H1 (cell line): ENCODE results near the gene ASTN1. TPM values are rescaled to one million over a fixed set of nuclear protein-coding genes. Genes with fewer than 3 reads are reported as not detected.

ENCODE experiments used
- CTCF ChIA-PET: fragments of 300-600 bp; sonication (Branson Sonifier 250); formaldehyde crosslinking; loops from one replicate; lab custom pipeline; 2021; ENCODE audit not compliant: partially characterized antibody; lab: Charles Lee
- POLR2A ChIA-PET: fragments of 300-600 bp; sonication (Branson Sonifier 250); formaldehyde crosslinking; loops from one replicate; lab custom pipeline; 2021; ENCODE audit warnings: inconsistent platforms; ENCODE audit not compliant: partially characterized antibody; lab: Charles Lee
- DNase-seq, 2 experiments: peaks; one replicate each; pipeline versions ENCODE4 v3.0.0 to v3.0.0-alpha.2; 2010 to 2022; ENCODE audit warnings: low spot score in 2 of 2, low read depth in 1 of 2, mixed read lengths in 1 of 2
- FAIRE-seq: peaks from 2 replicates; lab custom pipeline; 2011; peaks lifted over from hg19 to GRCh38; lab: Jason Lieb, UNC
- H2AFZ ChIP-seq: 2 replicates; pipeline ENCODE4 v1.8.1; 2012; ENCODE audit warnings: low read length, inconsistent platforms
- H2AK5ac ChIP-seq: 2 replicates; pipeline ENCODE4 v1.6.1; 2013; ENCODE audit warnings: low read depth, low read length
- H2BK120ac ChIP-seq: replicated peaks from 2 replicates; pipeline ENCODE3; 2013; ENCODE audit warnings: low read depth, low read length, inconsistent platforms
- H2BK12ac ChIP-seq: 2 replicates; pipeline ENCODE4 v1.6.1; 2013; ENCODE audit warnings: low read depth, low read length
- H2BK15ac ChIP-seq: 2 replicates; pipeline ENCODE4 v1.6.1; 2013; ENCODE audit warnings: low read length
- H2BK20ac ChIP-seq: 2 replicates; pipeline ENCODE4 v1.6.1; 2013; ENCODE audit warnings: low read length
- H2BK5ac ChIP-seq: 2 replicates; pipeline ENCODE4 v1.6.1; 2013; ENCODE audit warnings: low read depth, low read length
- H3K14ac ChIP-seq: 2 replicates; pipeline ENCODE4 v1.6.1; 2013; ENCODE audit warnings: inconsistent platforms; ENCODE audit not compliant: insufficient read length
- H3K18ac ChIP-seq: 2 replicates; pipeline ENCODE4 v1.6.1; 2013; ENCODE audit warnings: low read length; ENCODE audit errors: extremely low read depth
- H3K23ac ChIP-seq: 2 replicates; pipeline ENCODE4 v1.6.1; 2013; ENCODE audit warnings: inconsistent platforms; ENCODE audit not compliant: insufficient read length
- H3K23me2 ChIP-seq: 2 replicates; pipeline ENCODE4 v1.6.1; 2013; ENCODE audit warnings: low read depth, low read length
- H3K27ac ChIP-seq: 2 replicates; pipeline ENCODE4 v1.6.1; 2011; ENCODE audit warnings: low read depth, low read length, inconsistent platforms
- H3K27me3 ChIP-seq, 4 experiments: replicated peaks in 1 of 4; 1 replicate in 1 of 4; 2 replicates in 3 of 4; pipeline versions ENCODE4 v1.6.1 to v1.8.1; 2011 to 2013; ENCODE audit warnings: low read length in 3 of 4, mild to moderate bottlenecking in 3 of 4, inconsistent platforms in 2 of 4, mixed read lengths in 2 of 4, moderate library complexity in 1 of 4; ENCODE audit not compliant: control insufficient read depth in 3 of 4, insufficient read depth in 3 of 4; ENCODE audit errors: extremely low read depth in 1 of 4
- H3K36me3 ChIP-seq, 4 experiments: 2 replicates each; pipeline versions ENCODE4 v1.6.1 to v1.8.1; 2011 to 2013; ENCODE audit warnings: mild to moderate bottlenecking in 4 of 4, low read length in 3 of 4, moderate library complexity in 2 of 4, control low read depth in 1 of 4, inconsistent platforms in 1 of 4; ENCODE audit not compliant: insufficient read depth in 4 of 4, control insufficient read depth in 2 of 4
- H3K4ac ChIP-seq: replicated peaks from 2 replicates; pipeline ENCODE3; 2013; ENCODE audit warnings: low read length, low read depth, mixed read lengths, inconsistent platforms; ENCODE audit not compliant: insufficient read length
- H3K4me1 ChIP-seq, 4 experiments: replicated peaks in 1 of 4; 1 replicate in 1 of 4; 2 replicates in 3 of 4; pipeline versions ENCODE4 v1.6.1 to v1.8.1; 2011 to 2013; ENCODE audit warnings: low read length in 3 of 4, inconsistent platforms in 2 of 4, mixed read lengths in 1 of 4; ENCODE audit not compliant: insufficient read depth in 4 of 4, control insufficient read depth in 3 of 4
- H3K4me2 ChIP-seq, 2 experiments: 2 replicates each; pipeline versions ENCODE4 v1.6.1 to v1.8.1; 2011 to 2013; ENCODE audit warnings: low read depth in 2 of 2, low read length in 2 of 2, control low read depth in 1 of 2, inconsistent platforms in 1 of 2, mild to moderate bottlenecking in 1 of 2; ENCODE audit not compliant: insufficient read depth in 1 of 2
- H3K4me3 ChIP-seq, 4 experiments: fragments of 200-600, 300-600 bp in 1 of 4; sonication (generic), shearing (Covaris generic), sonication (Bioruptor Twin) in 1 of 4; 2 replicates each; pipeline versions ENCODE4 v1.5.1 to v1.8.1; 2011 to 2016; ENCODE audit warnings: low read length in 4 of 4, low read depth in 3 of 4, control low read depth in 2 of 4, inconsistent platforms in 2 of 4, mild to moderate bottlenecking in 2 of 4, mixed read lengths in 1 of 4, moderate library complexity in 1 of 4; ENCODE audit not compliant: insufficient read depth in 2 of 4; ENCODE audit errors: extremely low read depth in 1 of 4
- H3K56ac ChIP-seq: replicated peaks from 2 replicates; pipeline ENCODE3; 2013; ENCODE audit warnings: low read depth, mild to moderate bottlenecking, mixed read lengths, low read length, inconsistent platforms; ENCODE audit not compliant: insufficient read length
- H3K79me1 ChIP-seq: 2 replicates; pipeline ENCODE4 v1.6.1; 2013; ENCODE audit warnings: low read depth, low read length, control low read depth
- H3K79me2 ChIP-seq, 2 experiments: 2 replicates each; pipeline versions ENCODE4 v1.6.1 to v1.8.1; 2012 to 2013; ENCODE audit warnings: low read length in 2 of 2, mild to moderate bottlenecking in 2 of 2, inconsistent platforms in 1 of 2; ENCODE audit not compliant: insufficient read depth in 2 of 2, control insufficient read depth in 1 of 2
- H3K9ac ChIP-seq, 4 experiments: replicated peaks in 1 of 4; 1 replicate in 1 of 4; 2 replicates in 3 of 4; pipeline versions ENCODE4 v1.6.1 to v1.8.1; 2011 to 2013; ENCODE audit warnings: low read depth in 3 of 4, low read length in 3 of 4, control low read depth in 2 of 4, mild to moderate bottlenecking in 2 of 4, moderate library complexity in 2 of 4, inconsistent platforms in 1 of 4; ENCODE audit errors: extremely low read depth in 1 of 4
- H3K9me3 ChIP-seq, 2 experiments: 2 replicates each; pipeline versions ENCODE4 v1.6.1 to v1.8.1; 2012 to 2013; ENCODE audit warnings: mild to moderate bottlenecking in 2 of 2, moderate library complexity in 2 of 2, control low read depth in 1 of 2, inconsistent platforms in 1 of 2, low read depth in 1 of 2, low read length in 1 of 2, mixed read lengths in 1 of 2; ENCODE audit not compliant: insufficient read depth in 2 of 2
- H4K20me1 ChIP-seq, 2 experiments: replicated peaks in 1 of 2; 2 replicates each; pipeline versions ENCODE3 to v1.8.1; 2011 to 2013; ENCODE audit warnings: inconsistent platforms in 2 of 2, low read length in 2 of 2, mild to moderate bottlenecking in 1 of 2; ENCODE audit not compliant: insufficient read depth in 2 of 2, control insufficient read depth in 1 of 2
- H4K5ac ChIP-seq: 2 replicates; pipeline ENCODE4 v1.6.1; 2013; ENCODE audit warnings: low read length, low read depth, mixed read lengths, inconsistent platforms; ENCODE audit not compliant: insufficient read length
- H4K8ac ChIP-seq: 2 replicates; pipeline ENCODE4 v1.8.0; 2013; ENCODE audit warnings: mild to moderate bottlenecking, moderate library complexity, low read length, inconsistent platforms; ENCODE audit not compliant: insufficient read depth; ENCODE audit errors: extremely low read depth
- H4K91ac ChIP-seq: replicated peaks from 2 replicates; pipeline ENCODE3; 2013; ENCODE audit warnings: low read length, mixed read lengths, inconsistent platforms; ENCODE audit not compliant: insufficient read length
- ASH2L ChIP-seq: fragments of 200-600, 300-600 bp; sonication (generic); IDR thresholded peaks from one replicate; pipeline ENCODE4 v1.7.1; 2017; ENCODE audit warnings: low read length
- RAD21 ChIP-seq, 2 experiments: IDR thresholded peaks in 1 of 2; conservative IDR thresholded peaks in 1 of 2; 2 replicates each; pipeline ENCODE4 v1.6.1; 2011; ENCODE audit warnings: low read depth in 2 of 2, low read length in 2 of 2, improper control_type of control experiment in 1 of 2, inconsistent platforms in 1 of 2, mild to moderate bottlenecking in 1 of 2, moderate library complexity in 1 of 2
- RNF2 ChIP-seq: fragments of 200-900, 300-1000 bp; sonication (generic); IDR thresholded peaks from 2 replicates; pipeline ENCODE4 v1.7.1; 2016; ENCODE audit warnings: borderline replicate concordance, low read depth, mild to moderate bottlenecking, antibody characterized with exemption, low read length; ENCODE audit not compliant: poor library complexity, severe bottlenecking; ENCODE audit errors: missing control alignments
- TEAD4 ChIP-seq: IDR thresholded peaks from 2 replicates; pipeline ENCODE4 v1.6.1; 2012; ENCODE audit warnings: low read depth, low read length, inconsistent platforms, mixed read lengths
- YY1 ChIP-seq: IDR thresholded peaks from 2 replicates; pipeline ENCODE4 v1.6.1; 2011; ENCODE audit warnings: low read depth, mild to moderate bottlenecking, low read length
- WGBS, 2 experiments: shearing (Covaris generic) in 1 of 2; methylation state at CpG; one replicate each; pipeline versions ENCODE4 v1.1.6 to v1.1.7; 2013 to 2015; ENCODE audit warnings: low lambda C conversion rate in 2 of 2, mixed read lengths in 2 of 2, inconsistent platforms in 1 of 2, low coverage in 1 of 2, missing lambda C conversion rate in 1 of 2; ENCODE audit not compliant: insufficient replicate concordance in 2 of 2, insufficient coverage in 1 of 2, insufficient read length in 1 of 2; ENCODE audit errors: extremely low coverage in 1 of 2, missing lambda C conversion rate in 1 of 2; 5-methylcytosine and 5-hydroxymethylcytosine counted together
- polyA plus RNA-seq, 7 experiments: library from polyadenylated mRNA; depleted of rRNA in 3 of 7; stranded (reverse) in 5 of 7; unstranded in 2 of 7; fragments of >200 nt in 5 of 7; fragments of 200-250 nt in 2 of 7; gene quantifications; 1 replicate in 5 of 7; 2 replicates in 1 of 7; 4 replicates in 1 of 7; pipeline versions ENCODE4 v1.2.1 to v1.2.3, GENCODE V29; 2011 to 2013; ENCODE audit warnings: missing spikeins in 2 of 7, mixed read lengths in 2 of 7
- total RNA-seq: library from RNA; stranded (reverse); fragmentation: NEBNext Ultra II Directional; extraction: Animal tissue kit (Norgen Biotek cat#: 25700); gene quantifications from 2 replicates; pipeline ENCODE4 v1.2.1, GENCODE V29; 2021

Gene ASTN1
- total and polyA plus RNA-seq, 2 of the 8 experiments (the other 6 are each of a cell fraction or from before 2014, with no cell fraction given) = 2.9 to 4.1 TPM

- no peak overlapping the region for H2BK20ac ChIP-seq
- H3K27me3 ChIP-seq = no peaks in the 10 kb centered on the region
- no peak overlapping the region for H3K4me3 ChIP-seq
- H3K9me3 ChIP-seq = no peaks in the 10 kb centered on the region
- 98% methylated on average over 2 of the region's 2 CpGs; no CpG with 5 or more reads in 1 of the 2 experiments for WGBS, 2 experiments
- no peaks in the 10 kb centered on the region for H3K4me1 ChIP-seq
- no peaks in the 10 kb centered on the region for H3K79me1 ChIP-seq
- no peak overlapping the region for H2BK5ac ChIP-seq
- no peak overlapping the region for H3K14ac ChIP-seq
- no peak overlapping the region for H3K4me2 ChIP-seq
- H2AFZ ChIP-seq = no peak overlapping the region
- no peak overlapping the region for H3K27ac ChIP-seq
- H3K4ac ChIP-seq = no peak overlapping the region
- H3K23me2 ChIP-seq = no peaks in the 10 kb centered on the region; the same call in 1 of the 2 replicates
- H2BK12ac ChIP-seq = no peak overlapping the region
- H3K23ac ChIP-seq = no peak overlapping the region
- TF ChIP-seq ASH2L = no peak
- no peak for TF ChIP-seq RNF2
- TF ChIP-seq RAD21 (IDR thresholded peaks at IDR 0.05 in 1 of 2, conservative IDR thresholded peaks at IDR 0.05 in 1 of 2; ENCODE audit: low read depth in 2 of 2, low read length in 2 of 2) = no peak
- TF ChIP-seq TEAD4 = no peak
- no peak for TF ChIP-seq YY1
- H4K20me1 ChIP-seq = no peaks in the 10 kb centered on the region
- no peak overlapping the region for H2BK120ac ChIP-seq
- ChIA-PET POLR2A (no interaction called here), CTCF (no interaction called here)
- H3K79me2 ChIP-seq = no peaks in the 10 kb centered on the region
- H3K18ac ChIP-seq = no peak overlapping the region
- no peak overlapping the region for H4K5ac ChIP-seq
- no peak overlapping the region for H3K56ac ChIP-seq
- H4K91ac ChIP-seq = no peak overlapping the region
- no peak overlapping the region for H3K9ac ChIP-seq
- DNase-seq (no peak), FAIRE-seq (no peak)
- H3K36me3 ChIP-seq = no peaks in the 10 kb centered on the region
- H4K8ac ChIP-seq = no peak overlapping the region
- H2BK15ac ChIP-seq = no peak overlapping the region
- no peak overlapping the region for H2AK5ac ChIP-seq
These were observed 33.7 kb upstream of the ASTN1 start for GRCh38 chr1:177198243-177198642.
